Spleen (tissue), 11 donors: ENCODE measurements around the gene CADM2. TPM values are rescaled to one million over a fixed set of nuclear protein-coding genes. Genes with fewer than 3 reads are reported as not detected.

Experiments used
- DNase-seq: peaks from one replicate; pipeline ENCODE4 v3.0.0-alpha.2; 2020
- H3K27ac ChIP-seq, 8 donors: fragments of 200-600 bp; sonication (generic) in 7 of 8; 1 replicate in 4 of 8; 2 replicates in 4 of 8; pipeline versions ENCODE4 v1.5.0 to v1.8.0; 2016 to 2021; ENCODE audit warnings: inconsistent platforms in 4 of 8, mild to moderate bottlenecking in 4 of 8, moderate library complexity in 1 of 8
- H3K27me3 ChIP-seq, 7 donors: fragments of 200-600 bp; sonication (generic) in 6 of 7; replicated peaks in 1 of 7; 1 replicate in 4 of 7; 2 replicates in 3 of 7; pipeline versions ENCODE4 v1.5.0 to v1.8.0; 2016 to 2021; ENCODE audit warnings: inconsistent platforms in 3 of 7, mild to moderate bottlenecking in 1 of 7
- H3K36me3 ChIP-seq, 6 donors: fragments of 200-600 bp; sonication (generic) in 5 of 6; 1 replicate in 4 of 6; 2 replicates in 2 of 6; pipeline versions ENCODE4 v1.5.0 to v1.8.0; 2016 to 2021; ENCODE audit warnings: inconsistent platforms in 2 of 6
- H3K4me1 ChIP-seq, 6 donors: fragments of 200-600 bp; sonication (generic) in 5 of 6; 1 replicate in 3 of 6; 2 replicates in 3 of 6; pipeline versions ENCODE4 v1.5.0 to v1.8.0; 2016 to 2021; ENCODE audit warnings: inconsistent platforms in 3 of 6
- H3K4me3 ChIP-seq, 8 donors: fragments of 200-600 bp; sonication (generic) in 7 of 8; 1 replicate in 4 of 8; 2 replicates in 4 of 8; pipeline versions ENCODE4 v1.5.0 to v1.8.0; 2016 to 2021; ENCODE audit warnings: inconsistent platforms in 4 of 8, mild to moderate bottlenecking in 4 of 8, moderate library complexity in 2 of 8
- H3K9me3 ChIP-seq, 8 donors: fragments of 200-600 bp; sonication (generic) in 7 of 8; 1 replicate in 4 of 8; 2 replicates in 4 of 8; pipeline versions ENCODE4 v1.5.0 to v1.8.0; 2016 to 2021; ENCODE audit warnings: inconsistent platforms in 4 of 8
- POLR2A ChIP-seq, 3 donors: fragments of 450-650 bp; IDR thresholded peaks; one replicate each; pipeline ENCODE4 v1.5.1; 2017; ENCODE audit warnings: antibody characterized with exemption in 3 of 3, mild to moderate bottlenecking in 1 of 3
- POLR2AphosphoS5 ChIP-seq, 3 donors: sonication (generic); formaldehyde crosslinking; IDR thresholded peaks; one replicate each; pipeline ENCODE4 v1.5.1; 2017; ENCODE audit warnings: antibody characterized with exemption in 3 of 3
- WGBS, 5 donors: extraction: QIAGEN DNeasy Blood & Tissue Kit in 3 of 5; methylation state at CpG; one replicate each; pipeline versions ENCODE4 v1.1.5 to v1.1.7; 2013 to 2018; 5-methylcytosine and 5-hydroxymethylcytosine counted together
- intact Hi-C: fragments of 100-400 bp; cut with DNase I; formaldehyde crosslinking; loops from one replicate; pipeline ENCODE4 v1.15.0; 2023; ENCODE audit warnings: low total_unique reads
- polyA plus RNA-seq, 3 donors: library from polyadenylated mRNA; stranded (reverse); fragments of 200-250 nt; gene quantifications; one replicate each; pipeline ENCODE4 v1.2.1, GENCODE V29; 2013
- total RNA-seq, 7 donors: library from RNA; depleted of rRNA in 3 of 7; stranded (reverse); fragments of >200 nt in 3 of 7; fragmentation: NEBNext Ultra II Directional in 4 of 7; extraction: Animal tissue kit (Norgen Biotek cat#: 25700) in 4 of 7; gene quantifications; one replicate each; pipeline versions ENCODE4 v1.1.0 to v1.2.1, GENCODE V29; 2016 to 2021
- TF ChIP-seq, protein P1 (sequence below), 11 experiments: fragments of 200-600 bp in 7 of 11; fragments of 450-650 bp in 4 of 11; sonication (generic) in 4 of 11; IDR thresholded peaks in 8 of 11; conservative IDR thresholded peaks in 3 of 11; 1 replicate in 7 of 11; 2 replicates in 4 of 11; pipeline versions ENCODE4 v1.4.0 to v1.8.0; 2016 to 2021; ENCODE audit warnings: antibody characterized with exemption in 11 of 11, inconsistent platforms in 4 of 11, mild to moderate bottlenecking in 1 of 11
- donor health status: healthy with polysubstance abuse.
- donor health status: DM: no; HTN: no; CAD: no; lungs with moderate emphysema.
- donor health status: DM: no; HTN: no; CAD: no.
- donor health status: Bipolar disorder and iron deficiency.
- donor health status: healthy.
- donor health status: DM: no; HTN: no; CAD: no.
- donor health status: DM: yes; HTN: yes; CAD: no.

Gene CADM2
- total and polyA plus RNA-seq, 10 donors = 0.03 to 4.0 (median 1.0) TPM; not detected in 1

DNA sequence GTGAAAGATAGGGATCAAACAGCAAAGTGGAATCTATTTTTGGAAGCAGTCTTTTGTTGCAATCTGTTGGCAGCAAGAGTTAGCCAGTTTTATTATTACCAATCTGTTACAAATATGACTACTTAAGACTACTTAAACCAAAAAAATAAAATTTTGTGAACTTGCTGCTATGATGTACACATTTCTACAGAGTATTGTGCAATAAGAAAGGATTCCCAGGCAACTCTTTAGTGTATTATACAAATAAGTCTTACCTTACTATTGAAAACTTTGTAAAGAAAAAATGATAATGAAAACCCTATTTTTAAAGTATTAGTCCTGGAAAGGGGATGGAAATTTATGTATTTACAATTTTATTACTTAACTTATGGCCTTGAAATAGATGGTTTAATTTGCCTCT, 44.7 kb downstream of the CADM2 start:
- H3K4me3 ChIP-seq = no peak overlapping the region
- no peaks in the 10 kb centered on the region for H3K36me3 ChIP-seq
- no peak for DNase-seq
- H3K4me1 ChIP-seq = no peaks in the 10 kb centered on the region
- intact Hi-C loops = no loop called here
- no peaks in the 10 kb centered on the region for H3K9me3 ChIP-seq
- no peaks in the 10 kb centered on the region for H3K27me3 ChIP-seq
- TF ChIP-seq POLR2AphosphoS5 (IDR thresholded peaks at IDR 0.05) (no peak), POLR2A (IDR thresholded peaks at IDR 0.05) (no peak)
- TF ChIP-seq, protein P1, sequence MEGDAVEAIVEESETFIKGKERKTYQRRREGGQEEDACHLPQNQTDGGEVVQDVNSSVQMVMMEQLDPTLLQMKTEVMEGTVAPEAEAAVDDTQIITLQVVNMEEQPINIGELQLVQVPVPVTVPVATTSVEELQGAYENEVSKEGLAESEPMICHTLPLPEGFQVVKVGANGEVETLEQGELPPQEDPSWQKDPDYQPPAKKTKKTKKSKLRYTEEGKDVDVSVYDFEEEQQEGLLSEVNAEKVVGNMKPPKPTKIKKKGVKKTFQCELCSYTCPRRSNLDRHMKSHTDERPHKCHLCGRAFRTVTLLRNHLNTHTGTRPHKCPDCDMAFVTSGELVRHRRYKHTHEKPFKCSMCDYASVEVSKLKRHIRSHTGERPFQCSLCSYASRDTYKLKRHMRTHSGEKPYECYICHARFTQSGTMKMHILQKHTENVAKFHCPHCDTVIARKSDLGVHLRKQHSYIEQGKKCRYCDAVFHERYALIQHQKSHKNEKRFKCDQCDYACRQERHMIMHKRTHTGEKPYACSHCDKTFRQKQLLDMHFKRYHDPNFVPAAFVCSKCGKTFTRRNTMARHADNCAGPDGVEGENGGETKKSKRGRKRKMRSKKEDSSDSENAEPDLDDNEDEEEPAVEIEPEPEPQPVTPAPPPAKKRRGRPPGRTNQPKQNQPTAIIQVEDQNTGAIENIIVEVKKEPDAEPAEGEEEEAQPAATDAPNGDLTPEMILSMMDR (IDR thresholded peaks at IDR 0.05 in 8 of 11, conservative IDR thresholded peaks at IDR 0.05 in 3 of 11) = no peak
- H3K27ac ChIP-seq = no peak overlapping the region

DNA sequence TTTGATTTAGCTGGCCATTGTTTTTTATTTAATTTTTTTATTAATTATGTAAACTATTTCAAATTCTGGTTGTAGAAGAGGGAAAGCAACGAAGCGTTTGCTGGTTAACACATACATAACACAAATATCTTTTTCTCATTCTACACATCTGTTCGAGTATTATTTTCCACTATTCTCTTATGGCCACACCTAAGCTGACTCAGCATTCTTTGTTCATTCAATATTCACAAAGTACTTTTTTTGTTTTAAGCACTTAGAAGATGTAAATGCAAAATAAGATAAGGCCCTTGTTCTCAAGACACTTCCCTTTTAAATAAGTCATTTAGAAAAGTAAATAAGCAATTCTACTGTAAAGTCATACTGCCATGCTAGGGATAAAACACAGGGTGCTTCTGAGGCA, 45.4 kb downstream of the CADM2 start:
- 61 to 78% (median 65%) methylated on average over 3 of the region's 3 CpGs for WGBS, 5 donors
- intact Hi-C loops = no loop called here
- H3K9me3 ChIP-seq = no peaks in the 10 kb centered on the region
- no peaks in the 10 kb centered on the region for H3K4me1 ChIP-seq
- no peak overlapping the region for H3K27ac ChIP-seq
- no peaks in the 10 kb centered on the region for H3K36me3 ChIP-seq
- H3K27me3 ChIP-seq = no peaks in the 10 kb centered on the region
- TF ChIP-seq POLR2A (IDR thresholded peaks at IDR 0.05) = no peak
- TF ChIP-seq, protein P1 (IDR thresholded peaks at IDR 0.05 in 8 of 11, conservative IDR thresholded peaks at IDR 0.05 in 3 of 11) = no peak
- no peak for TF ChIP-seq POLR2AphosphoS5 (IDR thresholded peaks at IDR 0.05)
- DNase-seq = no peak
- H3K4me3 ChIP-seq = no peak overlapping the region

DNA sequence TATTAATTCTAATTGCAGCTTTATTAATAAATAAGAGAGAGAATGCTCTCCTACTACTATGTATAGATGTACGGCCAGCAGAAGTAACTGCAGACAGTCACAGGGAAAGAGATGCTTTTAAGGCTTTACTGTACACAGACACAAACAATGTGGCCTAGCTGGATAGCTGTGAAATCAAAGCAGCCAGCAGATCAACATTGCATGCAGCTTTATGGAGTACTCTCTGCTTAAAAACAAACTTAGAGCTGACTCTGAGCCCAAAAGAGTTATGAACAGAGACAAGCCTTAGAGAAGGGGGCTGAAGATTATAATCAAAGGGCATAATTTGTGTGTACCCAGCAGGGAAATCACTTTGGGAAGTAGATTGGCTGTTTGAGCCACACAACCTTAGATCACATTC, 47.2 kb downstream of the CADM2 start:
- Histone ChIP-seq H3K27me3 (no peaks in the 10 kb centered on the region), H3K4me1 (no peaks in the 10 kb centered on the region), H3K36me3 (no peaks in the 10 kb centered on the region), H3K4me3 (no peak overlapping the region), H3K9me3 (no peaks in the 10 kb centered on the region), H3K27ac (no peak overlapping the region)
- WGBS, 5 donors = 89 to 97% (median 92%) methylated on average over 1 of the region's 1 CpG
- TF ChIP-seq POLR2AphosphoS5 (IDR thresholded peaks at IDR 0.05) (no peak), POLR2A (IDR thresholded peaks at IDR 0.05) (no peak)
- TF ChIP-seq, protein P1 (IDR thresholded peaks at IDR 0.05 in 8 of 11, conservative IDR thresholded peaks at IDR 0.05 in 3 of 11) = no peak
- intact Hi-C loops = no loop called here
- no peak for DNase-seq

DNA sequence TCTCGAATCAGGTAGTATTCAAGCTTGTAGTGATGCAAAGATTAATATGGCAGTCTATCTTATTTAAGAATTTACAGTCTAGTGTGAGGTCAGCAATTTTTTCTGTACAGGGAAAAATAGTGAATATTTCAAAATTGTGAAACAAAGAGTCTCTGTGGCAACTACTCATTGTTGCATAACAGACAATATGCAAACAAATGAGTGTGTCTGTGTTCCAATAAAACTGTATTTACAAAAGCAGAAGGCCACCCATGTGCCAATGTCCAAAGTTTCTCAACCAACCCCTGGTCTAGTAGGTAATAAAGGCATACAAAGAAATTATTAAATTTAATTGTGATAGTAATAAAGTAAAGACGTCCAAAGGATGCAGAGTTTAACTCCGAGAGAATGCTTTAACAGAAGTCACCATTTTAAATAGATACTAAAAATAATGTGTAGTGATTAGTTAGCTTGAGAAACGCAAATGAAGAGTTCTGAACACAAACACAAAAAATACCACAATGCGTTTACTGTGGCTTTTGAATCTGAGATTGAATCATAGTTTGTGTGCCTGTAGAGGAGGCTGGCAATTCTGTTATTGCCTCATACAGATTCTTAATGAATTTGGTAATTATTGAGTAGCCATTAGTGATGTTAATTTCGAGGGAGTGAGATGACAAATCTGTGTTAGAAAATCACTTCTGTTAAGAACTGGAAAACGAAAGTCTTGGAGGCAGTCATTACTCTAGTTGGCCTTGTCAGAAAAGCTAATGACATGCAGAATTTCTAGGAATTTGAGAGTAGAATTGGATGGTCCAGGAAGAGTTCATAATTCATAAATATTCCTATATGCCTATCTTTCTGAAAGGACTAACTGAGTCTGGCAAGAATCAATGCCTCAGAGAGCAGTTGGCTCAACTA, 48.7 kb downstream of the CADM2 start:
- WGBS, 5 donors = 68 to 74% (median 73%) methylated on average over 7 of the region's 7 CpGs
- Histone ChIP-seq H3K4me3 (no peak overlapping the region), H3K9me3 (no peaks in the 10 kb centered on the region), H3K4me1 (no peaks in the 10 kb centered on the region), H3K36me3 (no peaks in the 10 kb centered on the region), H3K27me3 (no peaks in the 10 kb centered on the region), H3K27ac (no peak overlapping the region)
- DNase-seq = no peak
- intact Hi-C loops = no loop called here
- TF ChIP-seq, protein P1 (IDR thresholded peaks at IDR 0.05 in 8 of 11, conservative IDR thresholded peaks at IDR 0.05 in 3 of 11) = no peak
- TF ChIP-seq POLR2A (IDR thresholded peaks at IDR 0.05) (no peak), POLR2AphosphoS5 (IDR thresholded peaks at IDR 0.05) (no peak)
